HG02870 (cell line): ENCODE data around the gene PCDHA12.
"Not testable (repeated sequence)": the region's sequence is repeated elsewhere in the genome, so short reads cannot be mapped to it uniquely, and the experiment has no call there.

Experiments
- ATAC-seq: cut with Tn5 transposase; IDR thresholded peaks from one replicate; pipeline ENCODE4 v1.9.1; 2021; ENCODE audit warnings: mild to moderate bottlenecking, moderate library complexity; ENCODE audit not compliant: unreplicated experiment

The PCDHA12 gene, protein sequence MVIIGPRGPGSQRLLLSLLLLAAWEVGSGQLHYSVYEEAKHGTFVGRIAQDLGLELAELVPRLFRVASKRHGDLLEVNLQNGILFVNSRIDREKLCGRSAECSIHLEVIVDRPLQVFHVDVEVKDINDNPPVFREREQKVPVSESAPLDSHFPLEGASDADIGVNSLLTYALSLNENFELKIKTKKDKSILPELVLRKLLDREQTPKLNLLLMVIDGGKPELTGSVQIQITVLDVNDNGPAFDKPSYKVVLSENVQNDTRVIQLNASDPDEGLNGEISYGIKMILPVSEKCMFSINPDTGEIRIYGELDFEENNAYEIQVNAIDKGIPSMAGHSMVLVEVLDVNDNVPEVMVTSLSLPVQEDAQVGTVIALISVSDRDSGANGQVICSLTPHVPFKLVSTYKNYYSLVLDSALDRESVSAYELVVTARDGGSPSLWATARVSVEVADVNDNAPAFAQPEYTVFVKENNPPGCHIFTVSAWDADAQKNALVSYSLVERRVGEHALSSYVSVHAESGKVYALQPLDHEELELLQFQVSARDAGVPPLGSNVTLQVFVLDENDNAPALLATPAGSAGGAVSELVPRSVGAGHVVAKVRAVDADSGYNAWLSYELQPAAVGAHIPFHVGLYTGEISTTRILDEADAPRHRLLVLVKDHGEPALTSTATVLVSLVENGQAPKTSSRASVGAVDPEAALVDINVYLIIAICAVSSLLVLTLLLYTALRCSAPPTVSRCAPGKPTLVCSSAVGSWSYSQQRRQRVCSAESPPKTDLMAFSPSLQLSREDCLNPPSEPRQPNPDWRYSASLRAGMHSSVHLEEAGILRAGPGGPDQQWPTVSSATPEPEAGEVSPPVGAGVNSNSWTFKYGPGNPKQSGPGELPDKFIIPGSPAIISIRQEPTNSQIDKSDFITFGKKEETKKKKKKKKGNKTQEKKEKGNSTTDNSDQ

GRCh38 chr5:140875085-140876065 lies at the start of gene PCDHA12:
PCDHA12 (plus strand) TSS chr5:140875308; CDS start chr5:140875473, 165 bp downstream.
- ATAC-seq, result no peak

- ATAC-seq, result no peak
Measured at GRCh38 chr5:140827704-140828361, 47.3 kb upstream of the PCDHA12 start, which contains the start of gene PCDHA6. PCDHA6 (plus strand) TSS chr5:140827960; CDS start chr5:140828092, 132 bp downstream.

GRCh38 chr5:140828362-140828737 lies 46.8 kb upstream of the PCDHA12 start:
- no peak for ATAC-seq

DNA sequence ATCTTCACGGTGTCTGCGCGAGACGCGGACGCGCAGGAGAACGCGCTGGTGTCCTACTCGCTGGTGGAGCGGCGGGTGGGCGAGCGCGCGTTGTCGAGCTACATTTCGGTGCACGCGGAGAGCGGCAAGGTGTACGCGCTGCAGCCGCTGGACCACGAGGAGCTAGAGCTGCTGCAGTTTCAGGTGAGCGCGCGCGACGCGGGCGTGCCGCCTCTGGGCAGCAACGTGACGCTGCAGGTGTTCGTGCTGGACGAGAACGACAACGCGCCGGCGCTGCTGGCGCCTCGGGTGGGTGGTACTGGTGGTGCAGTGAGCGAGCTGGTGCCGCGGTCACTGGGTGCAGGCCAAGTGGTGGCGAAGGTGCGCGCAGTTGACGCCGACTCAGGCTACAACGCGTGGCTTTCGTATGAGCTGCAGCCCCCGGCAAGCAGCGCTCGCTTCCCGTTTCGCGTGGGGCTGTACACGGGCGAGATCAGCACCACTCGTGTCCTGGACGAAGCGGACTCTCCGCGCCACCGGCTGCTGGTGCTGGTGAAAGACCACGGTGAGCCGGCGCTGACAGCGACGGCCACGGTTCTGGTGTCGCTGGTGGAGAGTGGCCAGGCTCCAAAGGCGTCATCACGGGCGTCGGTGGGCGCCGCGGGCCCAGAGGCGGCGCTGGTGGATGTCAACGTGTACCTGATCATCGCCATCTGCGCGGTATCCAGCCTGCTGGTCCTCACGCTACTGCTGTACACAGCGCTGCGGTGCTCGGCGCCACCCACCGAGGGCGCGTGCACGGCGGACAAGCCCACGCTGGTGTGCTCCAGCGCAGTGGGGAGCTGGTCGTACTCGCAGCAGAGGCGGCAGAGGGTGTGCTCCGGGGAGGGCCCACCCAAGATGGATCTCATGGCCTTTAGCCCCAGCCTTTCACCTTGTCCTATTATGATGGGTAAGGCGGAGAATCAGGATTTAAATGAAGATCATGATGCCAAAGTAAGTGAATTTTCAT lies 45.3 kb upstream of the PCDHA12 start:
- not testable (repeated sequence) for ATAC-seq

DNA sequence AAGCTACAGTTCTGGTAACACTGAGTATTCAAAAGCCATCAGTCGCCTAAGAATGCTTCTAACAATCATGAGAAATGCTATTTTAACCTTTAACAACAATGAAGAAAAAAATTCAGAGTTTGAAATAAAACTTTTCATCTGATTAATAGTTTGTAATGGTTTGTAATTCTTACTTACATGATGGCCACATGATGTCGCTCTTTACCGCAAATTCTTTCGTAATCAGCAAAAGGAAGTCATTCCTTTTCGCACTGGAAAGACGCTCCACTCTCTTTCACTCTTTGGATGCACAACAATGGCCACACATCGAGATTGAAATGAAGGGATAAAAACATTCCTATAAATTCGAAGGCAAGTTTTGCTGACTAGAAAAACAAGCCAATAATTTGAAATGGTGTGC lies 41.1 kb upstream of the PCDHA12 start, which contains the start of gene PCDHA7:
Gene PCDHA7 (plus strand): TSS at position 277 of the 400 bp plus-strand sequence. CDS start 115 bp downstream, at position 392.
- ATAC-seq, result no peak

DNA sequence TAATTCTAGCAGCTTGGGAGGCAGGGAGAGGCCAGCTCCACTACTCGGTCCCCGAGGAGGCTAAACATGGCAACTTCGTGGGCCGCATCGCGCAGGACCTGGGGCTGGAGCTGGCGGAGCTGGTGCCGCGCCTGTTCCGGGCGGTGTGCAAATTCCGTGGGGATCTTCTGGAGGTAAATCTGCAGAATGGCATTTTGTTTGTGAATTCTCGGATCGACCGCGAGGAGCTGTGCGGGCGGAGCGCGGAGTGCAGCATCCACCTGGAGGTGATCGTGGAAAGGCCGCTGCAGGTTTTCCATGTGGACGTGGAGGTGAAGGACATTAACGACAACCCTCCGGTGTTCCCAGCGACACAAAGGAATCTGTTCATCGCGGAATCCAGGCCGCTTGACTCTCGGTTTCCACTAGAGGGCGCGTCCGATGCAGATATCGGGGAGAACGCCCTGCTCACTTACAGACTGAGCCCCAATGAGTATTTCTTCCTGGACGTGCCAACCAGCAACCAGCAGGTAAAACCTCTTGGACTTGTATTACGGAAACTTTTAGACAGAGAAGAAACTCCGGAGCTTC lies 40.6 kb upstream of the PCDHA12 start:
- not testable (repeated sequence) for ATAC-seq

GRCh38 chr5:140835622-140836510 lies 39.2 kb upstream of the PCDHA12 start:
- ATAC-seq, result no peak

GRCh38 chr5:140840978-140841962 lies 33.8 kb upstream of the PCDHA12 start, which contains the start of gene PCDHA8:
PCDHA8 (plus strand) TSS chr5:140841187; CDS start chr5:140841322, 135 bp downstream.
- no peak for ATAC-seq

DNA sequence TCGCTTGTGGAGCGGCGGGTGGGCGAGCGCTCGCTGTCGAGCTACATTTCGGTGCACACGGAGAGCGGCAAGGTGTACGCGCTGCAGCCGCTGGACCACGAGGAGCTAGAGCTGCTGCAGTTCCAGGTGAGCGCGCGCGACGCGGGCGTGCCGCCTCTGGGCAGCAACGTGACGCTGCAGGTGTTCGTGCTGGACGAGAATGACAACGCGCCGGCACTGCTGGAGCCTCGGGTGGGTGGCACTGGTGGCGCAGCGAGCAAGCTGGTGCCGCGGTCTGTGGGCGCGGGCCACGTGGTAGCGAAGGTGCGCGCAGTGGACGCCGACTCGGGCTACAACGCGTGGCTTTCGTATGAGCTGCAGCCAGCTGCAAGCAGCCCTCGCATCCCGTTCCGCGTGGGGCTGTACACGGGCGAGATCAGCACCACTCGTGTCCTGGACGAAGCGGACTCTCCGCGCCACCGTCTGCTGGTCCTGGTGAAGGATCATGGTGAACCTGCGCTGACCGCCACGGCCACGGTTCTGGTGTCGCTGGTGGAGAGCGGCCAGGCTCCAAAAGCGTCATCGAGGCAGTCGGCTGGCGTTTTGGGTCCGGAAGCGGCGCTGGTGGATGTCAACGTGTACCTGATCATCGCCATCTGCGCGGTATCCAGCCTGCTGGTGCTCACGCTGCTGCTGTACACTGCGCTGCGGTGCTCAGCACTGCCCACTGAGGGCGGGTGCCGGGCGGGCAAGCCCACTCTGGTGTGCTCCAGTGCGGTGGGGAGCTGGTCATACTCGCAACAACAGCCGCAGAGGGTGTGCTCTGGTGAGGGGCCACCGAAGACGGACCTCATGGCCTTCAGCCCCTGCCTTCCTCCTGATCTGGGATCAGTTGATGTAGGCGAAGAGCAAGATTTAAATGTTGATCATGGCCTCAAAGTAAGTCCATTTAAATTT lies 32.0 kb upstream of the PCDHA12 start:
- ATAC-seq, result no peak

GRCh38 chr5:140848139-140849102 lies 26.7 kb upstream of the PCDHA12 start, which contains the start of gene PCDHA9:
PCDHA9 (plus strand) TSS chr5:140848382; CDS start chr5:140848496, 114 bp downstream.
- not testable (repeated sequence) for ATAC-seq

DNA sequence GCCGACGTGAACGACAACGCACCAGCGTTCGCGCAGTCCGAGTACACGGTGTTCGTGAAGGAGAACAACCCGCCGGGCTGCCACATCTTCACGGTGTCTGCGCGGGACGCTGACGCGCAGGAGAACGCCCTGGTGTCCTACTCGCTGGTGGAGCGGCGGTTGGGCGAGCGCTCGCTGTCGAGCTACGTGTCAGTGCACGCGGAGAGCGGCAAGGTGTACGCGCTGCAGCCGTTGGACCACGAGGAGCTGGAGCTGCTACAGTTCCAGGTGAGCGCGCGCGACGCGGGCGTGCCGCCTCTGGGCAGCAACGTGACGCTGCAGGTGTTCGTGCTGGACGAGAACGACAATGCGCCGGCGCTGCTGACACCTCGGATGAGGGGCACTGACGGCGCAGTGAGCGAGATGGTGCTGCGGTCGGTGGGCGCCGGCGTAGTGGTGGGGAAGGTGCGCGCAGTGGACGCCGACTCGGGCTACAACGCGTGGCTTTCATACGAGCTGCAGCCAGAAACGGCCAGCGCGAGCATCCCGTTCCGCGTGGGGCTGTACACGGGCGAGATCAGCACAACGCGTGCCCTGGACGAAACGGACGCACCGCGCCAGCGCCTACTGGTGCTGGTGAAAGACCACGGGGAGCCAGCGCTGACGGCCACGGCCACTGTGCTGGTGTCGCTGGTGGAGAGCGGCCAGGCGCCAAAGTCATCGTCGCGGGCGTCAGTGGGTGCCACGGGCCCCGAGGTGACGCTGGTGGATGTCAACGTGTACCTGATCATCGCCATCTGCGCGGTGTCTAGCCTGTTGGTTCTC lies 25.1 kb upstream of the PCDHA12 start:
- not testable (repeated sequence) for ATAC-seq

DNA sequence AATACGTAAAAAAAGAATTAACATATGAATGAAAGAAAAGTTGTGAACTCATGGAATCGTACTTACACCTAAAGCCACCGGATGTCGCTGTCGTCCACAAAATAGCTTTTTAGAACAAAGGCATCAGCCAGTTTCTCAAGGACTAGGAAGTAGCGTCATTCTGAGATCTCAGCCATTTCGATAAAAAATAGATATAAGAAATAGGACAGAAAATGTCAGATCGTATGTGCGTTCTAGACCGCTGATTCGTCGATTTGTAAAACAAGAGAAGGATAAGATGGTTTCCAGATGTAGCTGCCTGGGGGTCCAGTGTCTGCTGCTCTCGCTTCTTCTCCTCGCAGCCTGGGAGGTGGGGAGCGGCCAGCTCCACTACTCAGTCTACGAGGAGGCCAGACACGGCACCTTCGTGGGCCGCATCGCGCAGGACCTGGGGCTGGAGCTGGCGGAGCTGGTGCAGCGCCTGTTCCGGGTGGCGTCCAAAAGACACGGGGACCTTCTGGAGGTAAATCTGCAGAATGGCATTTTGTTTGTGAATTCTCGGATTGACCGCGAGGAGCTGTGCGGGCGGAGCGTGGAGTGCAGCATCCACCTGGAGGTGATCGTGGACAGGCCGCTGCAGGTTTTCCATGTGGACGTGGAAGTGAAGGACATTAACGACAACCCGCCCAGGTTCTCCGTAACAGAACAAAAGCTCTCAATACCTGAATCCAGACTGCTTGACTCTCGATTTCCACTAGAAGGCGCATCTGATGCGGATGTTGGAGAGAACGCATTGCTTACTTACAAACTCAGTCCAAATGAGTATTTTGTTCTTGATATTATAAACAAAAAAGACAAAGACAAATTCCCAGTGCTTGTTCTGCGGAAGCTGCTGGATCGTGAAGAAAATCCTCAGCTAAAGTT lies 19.1 kb upstream of the PCDHA12 start, which contains the start of gene PCDHA10:
Gene PCDHA10 (plus strand): TSS at position 126 of the 903 bp plus-strand sequence. CDS start 152 bp downstream, at position 278.
- no peak for ATAC-seq
